ENCODE measurements around the gene EPB41L3. TPM values are rescaled to one million over a fixed set of nuclear protein-coding genes. Genes with fewer than 3 reads are reported as not detected.

The EPB41L3 gene
- total RNA-seq, 3 donors from 2014 or later: 35.4 to 178 (median 90.5) TPM

- no peak for TF ChIP-seq POLR2AphosphoS5 (IDR thresholded peaks at IDR 0.05)
- no peak for TF ChIP-seq POLR2A (IDR thresholded peaks at IDR 0.05)
- TF ChIP-seq CTCF (IDR thresholded peaks at IDR 0.05): no peak
- Histone ChIP-seq H3K9me3 (no peaks in the 10 kb centered on the region), H3K4me3 (no peak overlapping the region), H3K27ac (no peak overlapping the region), H3K4me1 (no peaks in the 10 kb centered on the region), H3K36me3 (no peaks in the 10 kb centered on the region), H3K27me3 (no peaks in the 10 kb centered on the region)
- no peak for DNase-seq (ENCODE audit: low spot score in 2 of 2)
- intact Hi-C loops (cut with DNase I; ENCODE audit: low total_unique reads): no loop called here
These were observed 127.7 kb downstream of the EPB41L3 start for GRCh38 chr18:5416112-5416511.

- DNase-seq (ENCODE audit: low spot score in 2 of 2): no peak
- Histone ChIP-seq H3K9me3 (no peaks in the 10 kb centered on the region), H3K27me3 (no peaks in the 10 kb centered on the region), H3K4me1 (no peaks in the 10 kb centered on the region), H3K36me3 (no peaks in the 10 kb centered on the region), H3K4me3 (no peak overlapping the region), H3K27ac (no peak overlapping the region)
- intact Hi-C loops (cut with DNase I; ENCODE audit: low total_unique reads): no loop called here
- TF ChIP-seq POLR2AphosphoS5 (IDR thresholded peaks at IDR 0.05): no peak
- TF ChIP-seq CTCF (IDR thresholded peaks at IDR 0.05): no peak
- no peak for TF ChIP-seq POLR2A (IDR thresholded peaks at IDR 0.05)
These were observed 128.1 kb downstream of the EPB41L3 start for GRCh38 chr18:5415665-5416064.

- H3K27ac ChIP-seq: no peak overlapping the region
- intact Hi-C loops (cut with DNase I; ENCODE audit: low total_unique reads): no loop called here
- H3K36me3 ChIP-seq: no peaks in the 10 kb centered on the region
- no peaks in the 10 kb centered on the region for H3K27me3 ChIP-seq
- H3K4me3 ChIP-seq: no peak overlapping the region
- DNase-seq (ENCODE audit: low spot score in 2 of 2): no peak
- H3K4me1 ChIP-seq: no peaks in the 10 kb centered on the region
- no peaks in the 10 kb centered on the region for H3K9me3 ChIP-seq
- TF ChIP-seq CTCF (IDR thresholded peaks at IDR 0.05) (no peak), POLR2A (IDR thresholded peaks at IDR 0.05) (no peak), POLR2AphosphoS5 (IDR thresholded peaks at IDR 0.05) (no peak)
These were observed 128.8 kb downstream of the EPB41L3 start for GRCh38 chr18:5415031-5415430.

- TF ChIP-seq POLR2A (IDR thresholded peaks at IDR 0.05): no peak
- no peak for TF ChIP-seq CTCF (IDR thresholded peaks at IDR 0.05)
- TF ChIP-seq POLR2AphosphoS5 (IDR thresholded peaks at IDR 0.05): no peak
- no peaks in the 10 kb centered on the region for H3K4me1 ChIP-seq
- intact Hi-C loops (cut with DNase I; ENCODE audit: low total_unique reads): no loop called here
- DNase-seq (ENCODE audit: low spot score in 2 of 2): no peak
- no peaks in the 10 kb centered on the region for H3K36me3 ChIP-seq
- H3K27me3 ChIP-seq: no peaks in the 10 kb centered on the region
- H3K9me3 ChIP-seq: no peaks in the 10 kb centered on the region
- H3K4me3 ChIP-seq: no peak overlapping the region
- no peak overlapping the region for H3K27ac ChIP-seq
These were observed 129.3 kb downstream of the EPB41L3 start for GRCh38 chr18:5414546-5414945.

GRCh38 chr18:5413447-5413846 lies 130.3 kb downstream of the EPB41L3 start:
- TF ChIP-seq POLR2A (IDR thresholded peaks at IDR 0.05): no peak
- no peak for TF ChIP-seq POLR2AphosphoS5 (IDR thresholded peaks at IDR 0.05)
- no peak for TF ChIP-seq CTCF (IDR thresholded peaks at IDR 0.05)
- no peaks in the 10 kb centered on the region for H3K27me3 ChIP-seq
- no peak overlapping the region for H3K4me3 ChIP-seq
- H3K36me3 ChIP-seq: no peaks in the 10 kb centered on the region
- intact Hi-C loops (cut with DNase I; ENCODE audit: low total_unique reads): no loop called here
- H3K27ac ChIP-seq: no peak overlapping the region
- H3K9me3 ChIP-seq: no peaks in the 10 kb centered on the region
- H3K4me1 ChIP-seq: no peaks in the 10 kb centered on the region
- no peak for DNase-seq (ENCODE audit: low spot score in 2 of 2)
